Measurements from ENCODE around the gene SPOPL. TPM values are rescaled to one million over a fixed set of nuclear protein-coding genes. Genes with fewer than 3 reads are reported as not detected.
"Not testable (repeated sequence)": the region's sequence is repeated elsewhere in the genome, so short reads cannot be mapped to it uniquely, and the experiment has no call there.

SPOPL gene
- total RNA-seq, 2 donors from 2014 or later: 12.1 to 14.4 TPM

DNA sequence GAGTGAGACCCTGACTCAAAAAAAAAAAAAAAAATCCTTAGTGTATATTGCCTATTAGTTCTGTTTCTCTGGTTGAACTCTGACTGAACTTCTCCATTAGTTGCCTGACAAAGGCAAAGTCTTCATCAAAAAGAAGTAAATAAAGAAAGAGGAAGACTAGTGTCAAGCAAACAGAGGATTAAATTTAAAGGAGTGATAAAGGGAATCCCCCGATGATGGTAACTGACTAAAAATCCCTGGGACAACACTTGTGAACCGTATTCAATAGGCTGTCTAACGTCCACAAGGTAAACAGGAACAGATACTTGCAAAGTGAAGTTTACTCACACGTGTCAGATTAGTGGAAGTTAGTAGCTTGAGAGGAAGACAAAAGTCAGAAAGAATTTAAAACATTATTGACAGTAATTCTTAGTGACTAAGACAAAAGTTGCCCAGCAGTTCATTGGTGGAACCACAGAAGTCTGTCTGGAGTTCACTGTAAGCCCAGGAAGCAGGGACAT lies 26.2 kb upstream of the SPOPL start:
- Histone ChIP-seq H3K4me3 (no peak overlapping the region), H3K4me1 (no peaks in the 10 kb centered on the region), H3K9me3 (no peaks in the 10 kb centered on the region), H3K36me3 (no peaks in the 10 kb centered on the region), H3K27ac (no peak overlapping the region), H3K27me3 (no peaks in the 10 kb centered on the region)
- no peak for DNase-seq (ENCODE audit: low spot score)
- TF ChIP-seq, protein P1, sequence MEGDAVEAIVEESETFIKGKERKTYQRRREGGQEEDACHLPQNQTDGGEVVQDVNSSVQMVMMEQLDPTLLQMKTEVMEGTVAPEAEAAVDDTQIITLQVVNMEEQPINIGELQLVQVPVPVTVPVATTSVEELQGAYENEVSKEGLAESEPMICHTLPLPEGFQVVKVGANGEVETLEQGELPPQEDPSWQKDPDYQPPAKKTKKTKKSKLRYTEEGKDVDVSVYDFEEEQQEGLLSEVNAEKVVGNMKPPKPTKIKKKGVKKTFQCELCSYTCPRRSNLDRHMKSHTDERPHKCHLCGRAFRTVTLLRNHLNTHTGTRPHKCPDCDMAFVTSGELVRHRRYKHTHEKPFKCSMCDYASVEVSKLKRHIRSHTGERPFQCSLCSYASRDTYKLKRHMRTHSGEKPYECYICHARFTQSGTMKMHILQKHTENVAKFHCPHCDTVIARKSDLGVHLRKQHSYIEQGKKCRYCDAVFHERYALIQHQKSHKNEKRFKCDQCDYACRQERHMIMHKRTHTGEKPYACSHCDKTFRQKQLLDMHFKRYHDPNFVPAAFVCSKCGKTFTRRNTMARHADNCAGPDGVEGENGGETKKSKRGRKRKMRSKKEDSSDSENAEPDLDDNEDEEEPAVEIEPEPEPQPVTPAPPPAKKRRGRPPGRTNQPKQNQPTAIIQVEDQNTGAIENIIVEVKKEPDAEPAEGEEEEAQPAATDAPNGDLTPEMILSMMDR (IDR thresholded peaks at IDR 0.05): no peak

DNA sequence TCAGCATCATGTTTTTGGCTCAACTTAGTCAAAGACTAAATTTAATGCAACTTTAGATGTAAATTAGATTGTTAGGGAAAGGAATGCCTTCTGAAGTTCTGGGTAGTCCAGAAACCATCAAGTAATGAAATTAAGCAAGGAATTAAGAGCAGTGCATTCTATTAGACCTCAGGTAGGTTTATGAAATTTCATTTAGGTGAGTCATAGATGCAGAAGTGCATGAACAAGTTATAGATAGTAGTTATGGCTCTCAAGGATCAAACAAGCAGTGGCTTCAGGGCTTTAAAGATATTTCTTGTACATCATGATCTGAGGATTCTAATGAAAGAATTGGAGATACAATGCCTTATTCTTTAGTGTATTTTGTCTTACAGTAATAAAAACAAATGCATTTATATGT lies 25.4 kb upstream of the SPOPL start:
- TF ChIP-seq, protein P1 (IDR thresholded peaks at IDR 0.05): no peak
- DNase-seq (ENCODE audit: low spot score): no peak
- Histone ChIP-seq H3K36me3 (no peaks in the 10 kb centered on the region), H3K27me3 (no peaks in the 10 kb centered on the region), H3K4me3 (no peak overlapping the region), H3K9me3 (no peaks in the 10 kb centered on the region), H3K4me1 (no peaks in the 10 kb centered on the region), H3K27ac (no peak overlapping the region)

DNA sequence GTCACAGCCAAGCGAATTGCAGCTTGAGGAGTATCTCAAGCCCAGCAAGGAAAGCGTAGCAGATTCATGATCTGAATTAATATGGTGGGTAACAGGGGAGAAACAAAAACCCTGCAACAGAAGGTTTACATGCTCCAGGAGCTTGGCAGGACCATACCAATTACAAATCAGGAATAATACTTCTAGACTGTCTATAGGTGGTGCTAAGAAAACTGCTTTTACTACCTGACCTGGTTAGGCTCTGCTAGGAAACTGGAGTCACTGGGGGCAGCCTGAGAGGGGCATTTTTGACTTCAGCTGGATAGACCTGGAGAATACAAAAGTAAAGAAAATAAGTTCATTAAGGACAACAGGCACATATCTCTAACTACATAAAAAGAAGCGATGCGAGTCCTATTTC lies 24.6 kb upstream of the SPOPL start:
- Histone ChIP-seq H3K27me3 (no peaks in the 10 kb centered on the region), H3K9me3 (no peaks in the 10 kb centered on the region), H3K4me3 (no peak overlapping the region), H3K27ac (no peak overlapping the region), H3K36me3 (no peaks in the 10 kb centered on the region), H3K4me1 (no peaks in the 10 kb centered on the region)
- TF ChIP-seq, protein P1 (IDR thresholded peaks at IDR 0.05): no peak
- DNase-seq (ENCODE audit: low spot score): no peak

DNA sequence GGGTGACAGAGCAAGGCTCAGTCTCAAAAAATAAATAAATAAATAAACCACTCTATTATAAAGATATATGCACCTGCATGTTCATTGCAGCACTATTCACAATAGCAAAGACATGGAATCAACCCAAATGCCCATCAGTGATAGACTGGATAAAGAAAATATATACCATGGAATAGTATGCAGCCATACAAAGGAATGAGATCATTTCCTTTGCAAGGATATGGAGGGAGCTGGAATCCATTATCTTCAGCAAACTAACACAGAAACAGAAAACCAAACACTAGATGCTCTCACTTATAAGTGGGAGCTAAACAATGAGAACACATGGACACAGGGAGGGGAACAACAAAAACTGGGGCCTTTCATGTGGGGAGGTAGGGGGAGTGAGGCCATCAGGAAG lies 18.8 kb upstream of the SPOPL start:
- H3K4me3 ChIP-seq; H3K36me3 ChIP-seq; H3K27ac ChIP-seq; DNase-seq (ENCODE audit: low spot score); H3K9me3 ChIP-seq; H3K4me1 ChIP-seq; H3K27me3 ChIP-seq: not testable (repeated sequence)

DNA sequence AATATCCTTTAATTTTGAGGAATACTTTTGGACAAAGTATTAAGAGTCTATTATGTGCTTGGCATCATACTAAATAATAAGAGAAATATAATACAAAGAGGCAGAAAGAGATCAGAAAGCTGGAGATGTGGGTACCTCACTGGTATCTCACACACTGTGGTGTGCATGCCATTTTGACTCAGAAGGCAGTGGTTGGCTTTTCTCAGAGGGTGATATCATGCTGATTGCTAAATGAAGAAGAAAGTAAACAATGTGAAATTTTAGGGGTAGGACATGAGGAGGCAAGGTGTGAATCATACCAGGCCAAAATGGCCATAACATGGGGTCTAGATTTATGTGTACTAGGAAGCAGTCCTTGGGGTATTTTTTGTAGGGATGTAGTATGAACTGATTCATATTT lies 16.6 kb upstream of the SPOPL start:
- TF ChIP-seq, protein P1 (IDR thresholded peaks at IDR 0.05): no peak
- DNase-seq (ENCODE audit: low spot score): no peak
- Histone ChIP-seq H3K27me3 (no peaks in the 10 kb centered on the region), H3K36me3 (no peaks in the 10 kb centered on the region), H3K9me3 (no peaks in the 10 kb centered on the region), H3K4me3 (no peak overlapping the region), H3K4me1 (no peaks in the 10 kb centered on the region), H3K27ac (no peak overlapping the region)

DNA sequence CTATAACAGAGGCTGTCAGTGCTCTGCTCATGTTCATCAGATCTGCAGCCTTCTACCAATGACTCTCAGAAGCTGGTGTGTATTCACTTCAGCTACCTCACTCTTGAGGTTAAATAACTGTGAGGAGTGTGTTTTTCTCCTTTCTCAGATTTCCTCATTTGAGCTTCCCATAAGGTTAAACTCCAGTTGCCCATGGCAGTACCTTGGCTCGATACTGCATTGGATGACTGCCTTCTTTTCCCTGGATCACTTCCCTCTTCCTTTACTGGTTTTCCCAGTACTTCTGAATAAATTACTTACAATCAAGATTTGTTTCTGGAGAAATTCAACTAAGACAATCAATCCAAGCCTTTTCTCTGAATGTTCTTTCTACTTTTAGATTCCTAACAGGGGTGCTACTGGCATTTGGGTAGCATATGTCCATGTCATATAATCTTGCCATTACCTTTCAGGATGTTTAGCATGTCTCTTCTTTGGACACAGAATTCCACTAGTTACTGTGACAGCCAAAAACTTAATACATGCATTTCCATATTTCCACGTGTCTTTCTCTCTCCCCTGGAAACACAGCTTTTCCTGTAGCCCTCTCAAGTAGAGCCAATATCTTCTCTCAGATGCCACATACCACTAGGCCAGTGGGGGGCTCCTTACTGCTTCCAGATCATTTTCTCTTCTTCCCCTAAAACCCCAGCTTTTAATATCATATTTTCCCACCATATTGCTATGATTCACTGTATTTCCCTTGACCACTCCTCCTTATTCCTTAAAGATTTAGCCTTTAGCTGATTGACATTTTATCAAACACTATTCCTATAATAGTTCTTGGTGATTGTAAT lies 15.0 kb upstream of the SPOPL start:
- TF ChIP-seq, protein P1 (IDR thresholded peaks at IDR 0.05): no peak
- no peaks in the 10 kb centered on the region for H3K36me3 ChIP-seq
- H3K27ac ChIP-seq: no peak overlapping the region
- H3K27me3 ChIP-seq: no peaks in the 10 kb centered on the region
- no peaks in the 10 kb centered on the region for H3K9me3 ChIP-seq
- H3K4me3 ChIP-seq: no peak overlapping the region
- H3K4me1 ChIP-seq: no peaks in the 10 kb centered on the region
- DNase-seq (ENCODE audit: low spot score): no peak

Measured in right atrium auricular region (tissue), 2 donors.